Activated T-cell treated with anti-CD3 and anti-CD28 coated beads, Interleukin-2, amount 50 U/mL, for 4 hours (primary cell): ENCODE data around the gene MIF. TPM values are rescaled to one million over a fixed set of nuclear protein-coding genes. Genes with fewer than 3 reads are reported as not detected.
A peak's percentile ranks its signal among the peaks of the same experiment; 100 is the strongest.
"Not testable (repeated sequence)": the region's sequence is repeated elsewhere in the genome, so short reads cannot be mapped to it uniquely, and the experiment has no call there.

ENCODE experiments used
- ATAC-seq, 2 donors: fragments of 200-7000 bp; cut with Tn5 transposase; one replicate each; pipeline ENCODE4 v1.10.0; 2021
- DNase-seq: peaks from one replicate; pipeline ENCODE4 v3.0.0-alpha.2; 2020
- H3K27me3 Mint-ChIP-seq: one replicate; pipeline ENCODE4 v1.8.0; 2021; ENCODE audit warnings: low read depth, mixed read lengths
- H3K36me3 Mint-ChIP-seq: one replicate; pipeline ENCODE4 v1.8.0; 2022; ENCODE audit warnings: mixed read lengths; ENCODE audit not compliant: insufficient read depth
- H3K4me1 Mint-ChIP-seq: one replicate; pipeline ENCODE4 v1.8.0; 2021; ENCODE audit warnings: low read depth, mixed read lengths
- H3K4me3 Mint-ChIP-seq: one replicate; pipeline ENCODE4 v1.8.0; 2021; ENCODE audit warnings: mild to moderate bottlenecking, moderate library complexity, mixed read lengths
- H3K9me3 Mint-ChIP-seq: one replicate; pipeline ENCODE4 v1.8.0; 2021; ENCODE audit warnings: mixed read lengths
- total RNA-seq, 3 donors: library from RNA; stranded (reverse); gene quantifications; one replicate each; pipeline ENCODE4 v1.2.1, GENCODE V29; 2021

Gene MIF
- total RNA-seq, 3 donors from 2014 or later = 1,069 to 1,172 (median 1,160) TPM

DNA sequence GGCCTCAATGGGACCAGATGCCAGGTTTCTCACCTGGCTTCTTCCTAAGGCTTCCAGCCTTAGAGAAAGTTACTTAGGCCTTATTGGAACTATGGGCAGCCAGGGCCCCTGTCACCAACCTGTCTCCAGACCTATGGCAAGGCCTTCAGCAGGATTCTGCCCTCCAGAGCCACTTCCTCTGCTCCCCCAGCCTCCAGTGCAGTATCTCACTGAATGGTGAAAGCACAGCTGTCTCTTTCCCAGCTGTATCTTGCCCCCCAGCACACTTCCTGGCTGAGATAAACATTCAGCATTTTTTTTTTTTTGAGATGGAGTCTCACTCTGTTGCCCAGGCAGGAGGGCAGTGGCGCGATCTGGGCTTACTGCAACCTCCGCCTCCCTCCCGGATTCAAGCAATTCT, 35.0 kb upstream of the MIF start:
- Mint-ChIP-seq H3K36me3 (peaks cover 2% of the 10 kb centered on the region), H3K4me1 (peaks cover 18% of the 10 kb centered on the region), H3K27me3 (no peaks in the 10 kb centered on the region), H3K9me3 (no peaks in the 10 kb centered on the region), H3K4me3 (peak overlapping the region; percentile 87)
- ATAC-seq = no peak
- DNase-seq = no peak

DNA sequence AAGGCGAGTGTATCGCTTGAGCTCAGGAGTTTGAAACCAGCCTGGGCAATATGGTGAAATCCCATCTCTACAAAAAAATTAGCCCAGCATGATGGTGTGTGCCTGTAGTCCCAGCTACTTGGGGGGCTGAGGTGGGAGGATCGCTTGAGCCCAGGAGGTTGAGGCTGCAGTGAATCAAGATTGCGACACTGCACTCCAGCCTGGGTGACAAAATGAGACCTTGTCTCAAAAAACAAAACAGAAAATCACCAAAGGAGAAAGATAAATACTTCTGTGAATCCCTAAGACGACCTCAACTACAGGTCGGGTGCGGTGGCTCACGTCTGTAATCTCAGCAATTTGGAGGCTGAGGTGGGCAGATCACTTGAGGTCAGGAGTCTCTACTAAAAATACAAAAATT, 34.0 kb upstream of the MIF start:
- DNase-seq, H3K4me3 Mint-ChIP-seq, H3K27me3 Mint-ChIP-seq, H3K36me3 Mint-ChIP-seq, ATAC-seq, H3K9me3 Mint-ChIP-seq: not testable (repeated sequence)
- H3K4me1 Mint-ChIP-seq = peaks cover 18% of the 10 kb centered on the region

DNA sequence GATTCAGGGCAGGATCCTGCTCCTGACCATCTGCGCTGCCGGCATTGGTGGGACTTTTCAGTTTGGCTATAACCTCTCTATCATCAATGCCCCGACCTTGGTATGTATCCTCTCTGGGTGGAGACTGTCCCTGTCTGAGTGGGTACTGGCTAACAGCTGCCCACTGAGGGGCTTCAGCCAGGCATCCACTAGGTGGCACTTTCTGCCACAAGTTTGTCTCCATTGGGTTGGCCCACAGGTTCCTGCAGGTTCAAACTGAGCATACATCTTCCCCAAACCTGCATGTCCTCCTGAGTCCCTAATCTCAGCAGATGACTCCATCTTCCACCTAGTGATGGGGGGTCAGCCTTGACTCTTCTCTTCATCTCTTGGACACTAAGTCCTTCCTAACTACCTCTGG, 32.1 kb upstream of the MIF start:
- H3K36me3 Mint-ChIP-seq = peaks cover 6% of the 10 kb centered on the region
- H3K9me3 Mint-ChIP-seq = no peaks in the 10 kb centered on the region
- DNase-seq (no peak), ATAC-seq (no peak)
- H3K27me3 Mint-ChIP-seq = no peaks in the 10 kb centered on the region
- peaks cover 14% of the 10 kb centered on the region for H3K4me1 Mint-ChIP-seq
- H3K4me3 Mint-ChIP-seq = no peak overlapping the region

DNA sequence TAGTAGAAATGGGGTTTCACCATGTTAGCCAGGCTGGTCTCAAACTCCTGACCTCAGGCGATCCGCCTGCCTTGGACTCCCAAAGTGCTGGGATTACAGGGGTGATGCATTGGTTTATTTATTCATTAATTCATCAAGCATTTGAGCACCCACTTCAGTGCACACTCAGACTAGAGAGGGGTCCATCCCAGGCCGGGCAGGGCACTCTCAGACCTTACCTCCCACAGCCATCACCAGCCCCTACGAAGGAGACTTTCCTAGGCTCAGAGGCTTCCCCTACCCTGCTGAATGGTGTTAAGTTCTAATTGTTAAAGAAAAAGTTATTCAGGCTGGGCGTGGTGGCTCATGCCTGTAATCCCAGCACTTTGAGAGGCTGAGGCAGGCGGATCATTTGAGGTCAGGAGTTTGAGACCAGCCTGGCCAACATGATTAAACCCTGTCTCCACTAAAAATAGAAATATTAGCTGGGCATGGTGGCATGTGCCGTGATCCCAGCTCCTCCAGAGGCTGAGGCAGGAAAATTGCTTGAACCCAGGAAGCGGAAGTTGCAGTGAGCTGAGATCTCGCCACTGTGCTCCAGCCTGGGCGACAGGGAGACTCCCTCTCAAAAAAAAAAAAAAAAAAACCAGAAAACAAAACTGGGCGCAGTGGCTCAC, 29.6 kb upstream of the MIF start:
- peaks cover 11% of the 10 kb centered on the region for H3K36me3 Mint-ChIP-seq
- not testable (repeated sequence) for H3K4me3 Mint-ChIP-seq, H3K9me3 Mint-ChIP-seq, DNase-seq, H3K27me3 Mint-ChIP-seq, ATAC-seq, H3K4me1 Mint-ChIP-seq

DNA sequence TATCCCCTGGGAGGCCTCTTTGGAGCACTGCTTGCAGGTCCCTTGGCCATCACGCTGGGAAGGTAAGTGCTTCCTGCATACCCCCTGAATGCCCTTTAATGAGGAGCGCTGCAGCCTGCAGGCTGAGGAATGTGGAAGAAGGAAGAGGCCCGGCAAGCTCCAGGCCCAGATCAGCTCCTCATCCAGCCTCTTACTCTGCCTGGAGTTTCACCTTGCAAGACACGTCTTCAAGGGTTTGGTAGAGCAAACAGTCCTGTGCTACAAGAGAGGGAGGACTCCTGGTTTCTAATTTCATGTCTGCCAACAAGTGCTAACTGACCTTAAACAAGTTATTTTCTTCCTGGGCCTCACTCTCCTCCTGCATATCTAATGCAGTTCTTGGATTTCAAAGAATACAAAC, 25.6 kb upstream of the MIF start:
- no peaks in the 10 kb centered on the region for H3K9me3 Mint-ChIP-seq
- peaks cover 16% of the 10 kb centered on the region for H3K36me3 Mint-ChIP-seq
- no peaks in the 10 kb centered on the region for H3K27me3 Mint-ChIP-seq
- H3K4me3 Mint-ChIP-seq = no peak overlapping the region
- no peak for DNase-seq
- ATAC-seq = no peak
- no peaks in the 10 kb centered on the region for H3K4me1 Mint-ChIP-seq

DNA sequence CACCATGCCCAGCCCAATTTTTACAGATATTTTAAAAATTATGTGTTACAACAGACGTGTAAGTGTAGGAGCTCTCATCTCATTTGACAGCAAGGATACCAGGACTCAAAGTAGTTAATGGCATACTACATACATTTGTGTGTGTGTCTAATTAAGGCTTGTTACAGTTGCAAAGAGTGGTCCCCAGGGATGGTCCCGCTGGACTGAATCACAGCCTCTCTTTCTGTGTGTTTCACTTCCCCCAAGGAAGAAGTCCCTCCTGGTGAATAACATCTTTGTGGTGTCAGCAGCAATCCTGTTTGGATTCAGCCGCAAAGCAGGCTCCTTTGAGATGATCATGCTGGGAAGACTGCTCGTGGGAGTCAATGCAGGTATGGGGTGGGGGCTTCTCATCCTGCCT, 19.3 kb upstream of the MIF start:
- ATAC-seq (no peak), DNase-seq (no peak)
- H3K4me1 Mint-ChIP-seq = no peaks in the 10 kb centered on the region
- H3K9me3 Mint-ChIP-seq = no peaks in the 10 kb centered on the region
- H3K27me3 Mint-ChIP-seq = no peaks in the 10 kb centered on the region
- H3K4me3 Mint-ChIP-seq = no peak overlapping the region
- H3K36me3 Mint-ChIP-seq = peaks cover 15% of the 10 kb centered on the region

DNA sequence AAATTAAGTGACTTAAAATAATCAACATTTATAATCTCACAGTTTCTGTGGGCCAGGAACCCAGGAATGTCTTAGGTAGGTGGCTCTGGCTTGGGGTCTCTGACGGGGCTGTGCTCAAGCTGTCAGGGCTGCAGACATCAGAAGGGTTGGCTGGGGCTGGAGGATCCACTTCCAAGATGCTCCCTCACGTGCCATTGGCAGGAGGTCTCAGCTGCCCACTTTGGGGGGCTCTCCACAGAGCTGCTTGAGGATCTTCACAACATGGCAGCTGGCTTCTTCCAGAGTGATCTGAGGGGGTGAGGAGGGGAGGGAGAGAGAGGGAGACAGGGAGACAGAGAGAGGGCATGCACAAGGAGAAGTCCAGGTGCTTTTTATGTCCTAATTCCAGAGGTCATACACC, 18.4 kb upstream of the MIF start:
- ATAC-seq (no peak), DNase-seq (no peak)
- Mint-ChIP-seq H3K4me1 (no peaks in the 10 kb centered on the region), H3K4me3 (no peak overlapping the region), H3K27me3 (no peaks in the 10 kb centered on the region), H3K9me3 (no peaks in the 10 kb centered on the region), H3K36me3 (peaks cover 16% of the 10 kb centered on the region)

DNA sequence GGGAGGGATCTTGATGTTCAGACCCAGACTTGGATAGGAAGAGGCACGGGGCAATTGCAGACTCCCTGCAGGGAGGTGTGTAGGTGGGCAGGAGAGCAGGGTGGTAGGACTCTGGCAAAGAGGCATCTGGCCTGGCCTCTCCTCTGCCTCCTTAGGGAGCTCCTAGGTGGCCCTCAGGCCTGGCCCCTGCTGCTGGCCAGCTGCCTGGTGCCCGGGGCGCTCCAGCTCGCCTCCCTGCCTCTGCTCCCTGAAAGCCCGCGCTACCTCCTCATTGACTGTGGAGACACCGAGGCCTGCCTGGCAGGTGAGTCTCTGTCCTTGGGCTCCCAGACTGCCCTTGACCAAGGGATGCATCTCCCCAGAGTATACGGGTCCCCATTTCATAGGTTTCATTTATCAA, 16.6 kb upstream of the MIF start:
- no peaks in the 10 kb centered on the region for H3K9me3 Mint-ChIP-seq
- no peaks in the 10 kb centered on the region for H3K4me1 Mint-ChIP-seq
- no peak overlapping the region for H3K4me3 Mint-ChIP-seq
- DNase-seq (no peak), ATAC-seq (no peak)
- H3K36me3 Mint-ChIP-seq = peaks cover 19% of the 10 kb centered on the region
- no peaks in the 10 kb centered on the region for H3K27me3 Mint-ChIP-seq

DNA sequence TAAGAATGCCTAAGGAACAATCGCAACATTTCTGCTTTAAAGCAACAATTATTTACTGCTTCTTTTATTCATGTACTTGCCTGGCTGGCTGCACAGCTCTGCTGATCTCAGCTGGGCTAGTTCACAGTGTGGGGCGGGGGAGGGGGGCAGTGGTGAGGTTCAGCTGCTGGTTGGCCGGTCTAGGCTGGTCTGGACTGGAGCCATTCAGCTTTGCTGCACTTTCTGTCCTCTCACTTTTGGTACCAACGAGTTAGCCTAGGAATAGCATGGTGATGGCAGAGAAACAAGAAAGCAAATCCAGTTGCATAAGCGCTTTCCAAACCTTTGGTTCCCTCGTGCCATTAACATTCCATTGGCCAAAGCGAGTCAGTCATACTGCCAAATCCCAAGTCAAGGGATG, 16.0 kb upstream of the MIF start:
- ATAC-seq (no peak), DNase-seq (no peak)
- H3K4me3 Mint-ChIP-seq = no peak overlapping the region
- H3K4me1 Mint-ChIP-seq = no peaks in the 10 kb centered on the region
- peaks cover 19% of the 10 kb centered on the region for H3K36me3 Mint-ChIP-seq
- H3K9me3 Mint-ChIP-seq = no peaks in the 10 kb centered on the region
- no peaks in the 10 kb centered on the region for H3K27me3 Mint-ChIP-seq

DNA sequence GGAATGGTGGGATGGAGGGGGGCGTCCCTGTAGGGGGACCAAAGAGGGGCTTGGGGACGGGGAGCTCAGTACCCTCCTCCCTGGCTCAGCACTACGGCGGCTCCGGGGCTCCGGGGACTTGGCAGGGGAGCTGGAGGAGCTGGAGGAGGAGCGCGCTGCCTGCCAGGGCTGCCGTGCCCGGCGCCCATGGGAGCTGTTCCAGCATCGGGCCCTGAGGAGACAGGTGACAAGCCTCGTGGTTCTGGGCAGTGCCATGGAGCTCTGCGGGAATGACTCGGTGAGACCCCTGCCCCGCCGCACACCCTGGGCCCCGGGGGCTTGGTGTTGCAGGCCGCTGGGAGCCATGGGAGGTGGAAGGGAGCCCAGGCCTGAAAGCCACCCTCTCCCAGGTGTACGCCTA, 11.8 kb upstream of the MIF start:
- H3K27me3 Mint-ChIP-seq = no peaks in the 10 kb centered on the region
- DNase-seq (no peak), ATAC-seq (no peak)
- no peaks in the 10 kb centered on the region for H3K9me3 Mint-ChIP-seq
- H3K4me3 Mint-ChIP-seq = no peak overlapping the region
- no peaks in the 10 kb centered on the region for H3K4me1 Mint-ChIP-seq
- peaks cover 16% of the 10 kb centered on the region for H3K36me3 Mint-ChIP-seq

DNA sequence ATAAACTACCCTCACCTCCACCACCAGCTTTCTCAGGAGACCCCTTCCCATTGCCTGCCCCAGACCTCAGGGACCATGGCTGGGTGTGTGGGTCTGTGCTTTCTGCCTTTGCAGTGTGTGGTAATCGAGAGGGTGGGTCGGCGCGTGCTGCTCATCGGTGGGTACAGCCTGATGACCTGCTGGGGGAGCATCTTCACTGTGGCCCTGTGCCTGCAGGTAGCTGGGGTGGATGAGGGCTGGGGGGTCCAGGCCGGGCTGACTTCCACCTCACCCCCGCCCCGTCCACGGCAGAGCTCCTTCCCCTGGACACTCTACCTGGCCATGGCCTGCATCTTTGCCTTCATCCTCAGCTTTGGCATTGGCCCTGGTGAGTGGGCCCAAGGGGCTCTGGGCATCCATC, 10.5 kb upstream of the MIF start:
- no peaks in the 10 kb centered on the region for H3K27me3 Mint-ChIP-seq
- ATAC-seq = no peak
- no peak overlapping the region for H3K4me3 Mint-ChIP-seq
- no peaks in the 10 kb centered on the region for H3K4me1 Mint-ChIP-seq
- no peaks in the 10 kb centered on the region for H3K9me3 Mint-ChIP-seq
- DNase-seq = no peak
- peaks cover 13% of the 10 kb centered on the region for H3K36me3 Mint-ChIP-seq

DNA sequence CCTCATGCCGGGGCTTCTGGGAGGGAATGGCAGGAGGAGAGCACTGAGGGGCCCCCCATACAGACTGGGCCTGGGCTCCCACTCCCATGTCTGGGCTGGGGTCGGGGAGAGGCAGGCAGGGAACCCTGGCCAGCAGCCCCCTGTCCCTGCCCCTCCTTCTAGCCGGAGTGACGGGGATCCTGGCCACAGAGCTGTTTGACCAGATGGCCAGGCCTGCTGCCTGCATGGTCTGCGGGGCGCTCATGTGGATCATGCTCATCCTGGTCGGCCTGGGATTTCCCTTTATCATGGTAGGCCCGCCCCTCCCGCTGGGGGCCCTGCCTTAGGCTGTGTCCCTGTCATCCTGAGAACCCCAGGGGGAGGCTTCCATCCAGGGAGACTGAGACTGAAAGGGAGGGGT, 10.0 kb upstream of the MIF start:
- no peaks in the 10 kb centered on the region for H3K4me1 Mint-ChIP-seq
- H3K27me3 Mint-ChIP-seq = no peaks in the 10 kb centered on the region
- DNase-seq = no peak
- no peak overlapping the region for H3K4me3 Mint-ChIP-seq
- peaks cover 13% of the 10 kb centered on the region for H3K36me3 Mint-ChIP-seq
- H3K9me3 Mint-ChIP-seq = no peaks in the 10 kb centered on the region
- no peak for ATAC-seq

DNA sequence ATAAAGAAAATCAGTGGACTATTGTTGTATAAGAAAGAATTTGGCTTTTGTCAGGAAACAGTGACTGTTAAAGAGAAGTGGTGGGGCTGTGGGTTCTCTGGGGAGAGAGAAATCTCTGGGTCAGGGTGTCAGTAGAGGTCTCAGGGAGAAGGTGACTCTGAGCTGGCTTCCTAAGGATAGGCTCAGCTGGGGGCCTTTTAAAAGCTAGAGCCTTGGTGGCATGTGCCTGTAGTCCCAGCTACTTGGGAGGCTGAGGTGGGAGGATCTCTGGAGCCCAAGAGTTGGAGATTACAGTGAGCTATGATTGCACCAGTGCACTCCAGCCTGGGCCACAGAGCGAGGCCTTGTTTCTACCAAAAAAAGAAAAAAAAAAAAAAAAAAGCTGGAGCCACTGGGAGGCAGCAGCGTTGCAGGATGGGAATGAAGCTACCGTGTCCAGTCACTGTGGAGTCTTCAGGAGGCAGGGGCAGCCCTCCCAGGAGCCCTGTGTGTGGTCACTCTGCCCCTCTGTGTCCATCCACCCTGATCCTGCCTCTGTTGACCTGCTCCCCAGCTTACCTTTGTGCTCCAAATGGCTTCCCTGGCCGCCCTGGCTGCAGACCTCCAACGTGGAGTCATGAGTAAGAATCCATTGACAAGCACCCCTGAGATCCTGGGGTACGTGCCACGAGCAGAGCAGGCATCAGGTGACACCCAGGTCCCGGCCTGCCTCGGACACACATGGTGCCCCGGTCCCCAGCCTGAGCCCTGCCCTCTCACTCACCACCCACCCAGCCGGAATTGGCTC, 5.4 kb upstream of the MIF start:
- Mint-ChIP-seq H3K36me3 (no peaks in the 10 kb centered on the region), H3K4me3 (no peak overlapping the region), H3K9me3 (no peaks in the 10 kb centered on the region), H3K27me3 (no peaks in the 10 kb centered on the region), H3K4me1 (peaks cover 9% of the 10 kb centered on the region)
- DNase-seq = no peak
- no peak for ATAC-seq

DNA sequence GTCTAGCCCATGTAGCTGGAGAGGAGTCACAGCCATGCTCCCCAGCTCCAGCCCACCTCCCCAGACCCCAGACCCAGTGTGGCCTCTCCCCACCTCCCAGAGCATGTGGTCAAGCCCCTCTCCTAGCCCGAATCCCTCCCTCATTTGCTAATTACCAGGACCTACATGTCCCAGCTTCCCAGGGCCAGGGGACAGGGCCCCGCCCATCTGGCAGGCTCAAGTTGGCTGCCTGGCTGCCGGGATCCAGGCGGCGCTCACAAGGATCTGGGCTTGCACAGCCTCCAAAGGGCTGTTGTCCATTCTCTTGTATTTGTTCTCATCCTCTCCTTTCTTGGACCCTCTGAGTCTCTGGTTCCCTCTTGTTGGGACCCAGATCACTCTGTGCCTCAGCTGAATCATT, 4.6 kb upstream of the MIF start:
- Mint-ChIP-seq H3K36me3 (no peaks in the 10 kb centered on the region), H3K4me3 (no peak overlapping the region), H3K9me3 (no peaks in the 10 kb centered on the region), H3K27me3 (no peaks in the 10 kb centered on the region), H3K4me1 (peaks cover 10% of the 10 kb centered on the region)
- ATAC-seq = no peak
- no peak for DNase-seq

DNA sequence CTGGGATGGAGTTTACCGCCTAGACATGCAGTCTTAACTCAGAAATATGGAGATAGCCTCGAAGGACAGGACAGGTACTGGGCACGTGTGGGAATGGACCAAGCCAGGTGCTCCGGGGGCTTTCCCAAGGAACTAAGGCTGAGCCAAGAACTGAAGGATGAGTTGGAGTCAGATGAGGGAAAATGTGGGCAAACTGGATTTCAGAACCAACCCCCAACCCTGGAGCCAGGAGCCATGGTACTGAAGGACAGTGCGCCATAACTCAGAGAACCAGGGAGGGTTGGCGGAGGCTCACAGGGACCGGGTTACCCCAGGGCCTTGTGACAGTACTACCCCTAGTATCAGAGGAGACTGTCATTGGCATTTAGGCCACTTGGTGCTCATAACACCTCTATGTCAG, 2.5 kb upstream of the MIF start:
- H3K27me3 Mint-ChIP-seq = no peaks in the 10 kb centered on the region
- H3K9me3 Mint-ChIP-seq = no peaks in the 10 kb centered on the region
- ATAC-seq (no peak), DNase-seq (no peak)
- H3K4me1 Mint-ChIP-seq = peaks cover 16% of the 10 kb centered on the region
- H3K4me3 Mint-ChIP-seq = no peak overlapping the region
- H3K36me3 Mint-ChIP-seq = peaks cover 10% of the 10 kb centered on the region
